ENCODE results near the gene BDKRB2.
A peak's percentile ranks its signal among the peaks of the same experiment; 100 is the strongest.

Gene BDKRB2

GRCh38 chr14:96204151-96205058 is at the start of gene BDKRB2:
Gene BDKRB2 (plus strand): TSS chr14:96204839. CDS start chr14:96237108, 32,269 bp downstream.
- peak; percentile 88 for DNase-seq

- no peak for DNase-seq
These were observed 49.7 kb upstream of the BDKRB2 start for GRCh38 chr14:96154900-96155299.

- DNase-seq = no peak
These were observed 47.6 kb upstream of the BDKRB2 start for GRCh38 chr14:96156804-96157760.

- DNase-seq = no peak
These were observed 45.9 kb upstream of the BDKRB2 start for GRCh38 chr14:96158735-96159134.

- no peak for DNase-seq
These were observed 44.3 kb upstream of the BDKRB2 start for GRCh38 chr14:96160076-96160912.

- DNase-seq = no peak
These were observed 43.7 kb upstream of the BDKRB2 start for GRCh38 chr14:96160913-96161310.

- no peak for DNase-seq
These were observed 43.0 kb upstream of the BDKRB2 start for GRCh38 chr14:96161636-96162035.

GRCh38 chr14:96162265-96162664 is 42.4 kb upstream of the BDKRB2 start:
- no peak for DNase-seq

GRCh38 chr14:96162741-96163140 is 41.9 kb upstream of the BDKRB2 start:
- DNase-seq = no peak

GRCh38 chr14:96164861-96165490 is 39.7 kb upstream of the BDKRB2 start:
- no peak for DNase-seq

GRCh38 chr14:96165493-96166436 is 38.9 kb upstream of the BDKRB2 start:
- no peak for DNase-seq

- no peak for DNase-seq
These were observed 38.0 kb upstream of the BDKRB2 start for GRCh38 chr14:96166461-96167223.

GRCh38 chr14:96167224-96168148 is 37.2 kb upstream of the BDKRB2 start:
- no peak for DNase-seq

GRCh38 chr14:96168581-96168980 is 36.1 kb upstream of the BDKRB2 start:
- DNase-seq = no peak

GRCh38 chr14:96170961-96171592 is 33.6 kb upstream of the BDKRB2 start:
- no peak for DNase-seq

GRCh38 chr14:96173636-96174475 is 30.8 kb upstream of the BDKRB2 start:
- DNase-seq = peak; percentile 9

GRCh38 chr14:96176275-96176674 is 28.4 kb upstream of the BDKRB2 start:
- DNase-seq = no peak

Measured in right hindlimb (tissue), 1 donor.